ENCODE data around the gene SLC35B2.

SLC35B2 gene

DNA sequence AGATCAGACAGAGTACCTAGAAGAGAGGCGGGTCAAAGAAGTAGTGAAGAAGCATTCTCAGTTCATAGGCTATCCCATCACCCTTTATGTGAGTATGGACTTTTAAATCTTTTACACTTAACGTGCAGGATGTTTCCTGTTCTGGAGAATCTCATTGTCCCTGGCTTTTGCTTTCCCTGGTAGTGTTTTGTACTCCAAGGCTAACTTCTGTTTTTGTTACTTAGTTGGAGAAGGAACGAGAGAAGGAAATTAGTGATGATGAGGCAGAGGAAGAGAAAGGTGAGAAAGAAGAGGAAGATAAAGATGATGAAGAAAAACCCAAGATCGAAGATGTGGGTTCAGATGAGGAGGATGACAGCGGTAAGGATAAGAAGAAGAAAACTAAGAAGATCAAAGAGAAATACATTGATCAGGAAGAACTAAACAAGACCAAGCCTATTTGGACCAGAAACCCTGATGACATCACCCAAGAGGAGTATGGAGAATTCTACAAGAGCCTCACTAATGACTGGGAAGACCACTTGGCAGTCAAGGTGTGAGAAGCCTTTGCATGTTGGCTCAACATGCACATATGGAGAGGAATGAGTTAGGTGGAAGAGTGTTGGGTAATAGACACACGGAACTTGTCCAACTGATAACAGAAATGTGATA, 7.1 kb downstream of the SLC35B2 start:
- H2AFZ ChIP-seq (ENCODE audit: low read depth, low read length): no peak overlapping the region
- no peaks in the 10 kb centered on the region for H3K9me3 ChIP-seq (ENCODE audit: low read length)
- no peak overlapping the region for H3K4me3 ChIP-seq (ENCODE audit: low read length)
- no peaks in the 10 kb centered on the region for H3K27me3 ChIP-seq (ENCODE audit: insufficient read depth, low read length)
- peaks cover 29% of the 10 kb centered on the region for H3K4me1 ChIP-seq (ENCODE audit: insufficient read depth, low read length)
- H3K36me3 ChIP-seq (ENCODE audit: insufficient read depth, low read length): peaks cover 69% of the 10 kb centered on the region

- Histone ChIP-seq H3K4me3 (ENCODE audit: low read length) (peak overlapping the region; percentile 90), H2AFZ (ENCODE audit: low read depth, low read length) (no peak overlapping the region), H3K36me3 (ENCODE audit: insufficient read depth, low read length) (peaks cover 59% of the 10 kb centered on the region), H3K9me3 (ENCODE audit: low read length) (no peaks in the 10 kb centered on the region), H3K27me3 (ENCODE audit: insufficient read depth, low read length) (no peaks in the 10 kb centered on the region), H3K4me1 (ENCODE audit: insufficient read depth, low read length) (peaks cover 27% of the 10 kb centered on the region)
Observed at GRCh38 chr6:44249082-44249748, 8.1 kb downstream of the SLC35B2 start.

- Histone ChIP-seq H3K27me3 (ENCODE audit: insufficient read depth, low read length) (no peaks in the 10 kb centered on the region), H3K9me3 (ENCODE audit: low read length) (no peaks in the 10 kb centered on the region), H3K4me3 (ENCODE audit: low read length) (peak overlapping the region; percentile 90), H2AFZ (ENCODE audit: low read depth, low read length) (no peak overlapping the region), H3K4me1 (ENCODE audit: insufficient read depth, low read length) (peaks cover 25% of the 10 kb centered on the region), H3K36me3 (ENCODE audit: insufficient read depth, low read length) (peaks cover 53% of the 10 kb centered on the region)
Observed at GRCh38 chr6:44248579-44248978, 8.7 kb downstream of the SLC35B2 start.

DNA sequence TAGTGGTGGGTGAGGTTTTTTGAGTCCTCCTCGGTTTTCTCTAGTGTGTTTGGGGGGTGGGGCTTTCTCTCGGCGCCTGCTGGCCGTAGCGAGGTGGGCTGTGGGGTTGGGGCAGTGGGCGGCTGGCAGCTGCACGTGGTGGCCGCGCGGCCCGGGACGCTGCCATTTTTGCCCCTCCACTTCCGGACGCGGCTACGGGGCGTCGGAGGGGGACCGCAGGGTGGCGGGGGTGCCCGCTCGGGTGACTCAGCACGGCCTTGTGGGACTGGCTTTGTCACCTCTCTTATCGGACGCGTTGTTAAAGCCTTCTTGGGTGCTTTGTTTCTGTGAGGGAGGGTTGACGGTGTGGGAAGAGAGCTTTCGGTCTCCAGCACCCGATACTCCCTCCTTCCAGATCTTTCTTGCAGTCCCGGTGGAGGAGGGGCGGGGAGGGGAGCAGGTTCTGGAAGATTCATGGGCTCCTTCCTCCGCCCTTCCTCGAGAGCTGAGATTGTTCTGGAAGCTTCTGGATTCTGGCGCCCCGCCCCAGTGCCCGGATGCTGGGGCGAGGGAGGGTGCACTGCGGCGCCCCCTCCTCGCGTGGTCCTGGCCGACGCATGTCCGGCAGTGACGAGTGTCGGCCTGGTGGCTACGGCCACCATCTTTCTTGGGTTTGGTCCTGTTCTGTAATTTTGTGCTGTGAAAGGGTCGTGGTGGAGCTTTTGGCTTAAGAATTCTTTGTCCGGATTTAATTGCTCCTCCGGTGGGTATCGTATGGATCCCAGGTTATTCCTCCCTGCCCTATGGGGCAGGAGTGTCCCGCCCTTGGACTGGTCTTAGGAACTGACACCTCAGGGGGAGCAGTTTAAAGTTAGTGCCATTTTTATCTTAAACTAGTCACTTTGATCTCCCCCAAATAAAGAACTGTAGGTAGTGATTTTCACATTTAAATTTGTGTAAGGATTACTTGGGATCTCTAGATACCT, 9.7 kb downstream of the SLC35B2 start:
- H3K27me3 ChIP-seq (ENCODE audit: insufficient read depth, low read length): no peaks in the 10 kb centered on the region
- peaks cover 25% of the 10 kb centered on the region for H3K4me1 ChIP-seq (ENCODE audit: insufficient read depth, low read length)
- H3K4me3 ChIP-seq (ENCODE audit: low read length): peak overlapping the region; percentile 90
- H3K36me3 ChIP-seq (ENCODE audit: insufficient read depth, low read length): peaks cover 43% of the 10 kb centered on the region
- H2AFZ ChIP-seq (ENCODE audit: low read depth, low read length): no peak overlapping the region
- H3K9me3 ChIP-seq (ENCODE audit: low read length): no peaks in the 10 kb centered on the region

DNA sequence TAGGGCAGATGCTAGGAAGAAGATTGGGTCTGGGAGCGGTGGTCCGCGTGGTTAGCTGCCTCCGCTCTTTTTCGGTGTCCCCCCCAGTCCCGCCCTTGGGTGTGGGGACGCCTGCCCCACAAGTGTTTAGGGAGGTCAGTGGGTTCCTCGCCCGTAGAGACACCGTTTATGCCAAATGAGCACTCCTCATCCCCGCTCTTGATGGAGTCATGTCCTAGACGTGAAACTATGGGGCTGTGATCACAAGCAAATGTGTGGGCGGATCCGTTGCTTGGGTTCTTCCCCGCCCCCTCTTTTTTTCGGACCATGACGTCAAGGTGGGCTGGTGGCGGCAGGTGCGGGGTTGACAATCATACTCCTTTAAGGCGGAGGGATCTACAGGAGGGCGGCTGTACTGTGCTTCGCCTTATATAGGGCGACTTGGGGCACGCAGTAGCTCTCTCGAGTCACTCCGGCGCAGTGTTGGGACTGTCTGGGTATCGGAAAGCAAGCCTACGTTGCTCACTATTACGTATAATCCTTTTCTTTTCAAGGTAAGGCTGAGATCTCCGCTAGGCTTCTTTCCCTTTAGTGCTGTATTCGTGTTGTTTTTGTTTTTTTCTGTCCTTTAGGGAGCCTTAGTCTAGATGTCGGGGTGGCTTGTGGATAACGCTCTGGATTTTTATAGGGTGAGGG, 10.5 kb downstream of the SLC35B2 start, which contains the start of gene HSP90AB1:
HSP90AB1 (plus strand) TSS at position 439 of the 675 bp plus-strand sequence. CDS start 1,529 bp downstream, outside the sequence.
- Histone ChIP-seq H3K36me3 (ENCODE audit: insufficient read depth, low read length) (peaks cover 36% of the 10 kb centered on the region), H3K4me3 (ENCODE audit: low read length) (peak within 1 kb of the TSS; percentile 90), H3K9me3 (ENCODE audit: low read length) (no peaks in the 10 kb centered on the region), H3K4me1 (ENCODE audit: insufficient read depth, low read length) (peaks cover 25% of the 10 kb centered on the region), H2AFZ (ENCODE audit: low read depth, low read length) (peak within 1 kb of the TSS; percentile 90), H3K27me3 (ENCODE audit: insufficient read depth, low read length) (no peaks in the 10 kb centered on the region)

GRCh38 chr6:44245912-44246662, 11.2 kb downstream of the SLC35B2 start:
- peak overlapping the region; percentile 90 for H3K4me3 ChIP-seq (ENCODE audit: low read length)
- no peaks in the 10 kb centered on the region for H3K27me3 ChIP-seq (ENCODE audit: insufficient read depth, low read length)
- peaks cover 29% of the 10 kb centered on the region for H3K36me3 ChIP-seq (ENCODE audit: insufficient read depth, low read length)
- no peaks in the 10 kb centered on the region for H3K9me3 ChIP-seq (ENCODE audit: low read length)
- H3K4me1 ChIP-seq (ENCODE audit: insufficient read depth, low read length): peaks cover 25% of the 10 kb centered on the region
- H2AFZ ChIP-seq (ENCODE audit: low read depth, low read length): peak overlapping the region; percentile 90

GRCh38 chr6:44245391-44245911, 11.9 kb downstream of the SLC35B2 start:
- Histone ChIP-seq H3K4me1 (ENCODE audit: insufficient read depth, low read length) (peaks cover 25% of the 10 kb centered on the region), H2AFZ (ENCODE audit: low read depth, low read length) (peak overlapping the region; percentile 90), H3K36me3 (ENCODE audit: insufficient read depth, low read length) (peaks cover 23% of the 10 kb centered on the region), H3K9me3 (ENCODE audit: low read length) (no peaks in the 10 kb centered on the region), H3K4me3 (ENCODE audit: low read length) (no peak overlapping the region), H3K27me3 (ENCODE audit: insufficient read depth, low read length) (no peaks in the 10 kb centered on the region)

DNA sequence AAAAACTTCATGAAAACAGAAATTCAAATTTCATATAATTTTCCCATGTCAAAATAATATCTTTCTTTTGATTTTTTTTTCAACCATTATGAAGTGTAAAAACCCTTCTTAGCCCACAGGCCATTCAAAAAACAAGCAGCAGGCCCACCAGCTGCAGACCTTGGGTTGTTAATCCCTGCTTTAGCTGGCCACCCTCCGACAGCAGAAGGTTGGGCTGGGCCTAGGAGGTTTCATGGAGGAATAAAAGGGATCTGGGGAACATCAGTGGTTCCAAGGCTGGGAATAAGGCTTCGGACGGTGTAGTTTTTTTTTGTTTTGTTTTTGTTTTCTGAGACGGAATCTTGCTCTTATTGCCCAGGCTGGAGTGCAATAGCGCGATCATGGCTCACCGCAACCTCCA, 14.0 kb downstream of the SLC35B2 start:
- peaks cover 2% of the 10 kb centered on the region for H3K36me3 ChIP-seq (ENCODE audit: insufficient read depth, low read length)
- H2AFZ ChIP-seq (ENCODE audit: low read depth, low read length): no peak overlapping the region
- H3K4me3 ChIP-seq (ENCODE audit: low read length): no peak overlapping the region
- no peaks in the 10 kb centered on the region for H3K27me3 ChIP-seq (ENCODE audit: insufficient read depth, low read length)
- H3K9me3 ChIP-seq (ENCODE audit: low read length): no peaks in the 10 kb centered on the region
- H3K4me1 ChIP-seq (ENCODE audit: insufficient read depth, low read length): peaks cover 10% of the 10 kb centered on the region

- no peaks in the 10 kb centered on the region for H3K9me3 ChIP-seq (ENCODE audit: low read length)
- H3K27me3 ChIP-seq (ENCODE audit: insufficient read depth, low read length): no peaks in the 10 kb centered on the region
- H3K4me3 ChIP-seq (ENCODE audit: low read length): no peak overlapping the region
- H3K4me1 ChIP-seq (ENCODE audit: insufficient read depth, low read length): peaks cover 14% of the 10 kb centered on the region
- H2AFZ ChIP-seq (ENCODE audit: low read depth, low read length): no peak overlapping the region
- no peaks in the 10 kb centered on the region for H3K36me3 ChIP-seq (ENCODE audit: insufficient read depth, low read length)
Observed at GRCh38 chr6:44238687-44239350, 18.5 kb downstream of the SLC35B2 start.

GRCh38 chr6:44237813-44238433, 19.4 kb downstream of the SLC35B2 start:
- H3K4me3 ChIP-seq (ENCODE audit: low read length): peak overlapping the region; percentile 50
- H3K36me3 ChIP-seq (ENCODE audit: insufficient read depth, low read length): no peaks in the 10 kb centered on the region
- peaks cover 14% of the 10 kb centered on the region for H3K4me1 ChIP-seq (ENCODE audit: insufficient read depth, low read length)
- no peaks in the 10 kb centered on the region for H3K9me3 ChIP-seq (ENCODE audit: low read length)
- H2AFZ ChIP-seq (ENCODE audit: low read depth, low read length): peak overlapping the region; percentile 74
- no peaks in the 10 kb centered on the region for H3K27me3 ChIP-seq (ENCODE audit: insufficient read depth, low read length)

GRCh38 chr6:44237021-44237812, 20.1 kb downstream of the SLC35B2 start:
- Histone ChIP-seq H2AFZ (ENCODE audit: low read depth, low read length) (peak overlapping the region; percentile 74), H3K4me1 (ENCODE audit: insufficient read depth, low read length) (peaks cover 14% of the 10 kb centered on the region), H3K4me3 (ENCODE audit: low read length) (peak overlapping the region; percentile 50), H3K27me3 (ENCODE audit: insufficient read depth, low read length) (no peaks in the 10 kb centered on the region), H3K36me3 (ENCODE audit: insufficient read depth, low read length) (peaks cover 4% of the 10 kb centered on the region), H3K9me3 (ENCODE audit: low read length) (no peaks in the 10 kb centered on the region)

Data from neuron (in vitro differentiated cells).